GM12878 (cell line): ENCODE results near the gene OR51E2. TPM values are rescaled to one million over a fixed set of nuclear protein-coding genes. Genes with fewer than 3 reads are reported as not detected.

Experiments
- ATF7 ChIP-seq: fragments of 450-650 bp; IDR thresholded peaks from 2 replicates; pipeline ENCODE4 v1.6.1; 2016; ENCODE audit warnings: low read depth, mild to moderate bottlenecking
- CHD2 ChIP-seq: IDR thresholded peaks from 2 replicates; pipeline ENCODE4 v1.6.1; 2011; ENCODE audit warnings: low read depth, low read length, improper control_type of control experiment, borderline replicate concordance
- CHD4 ChIP-seq: fragments of 200-600 bp; sonication (generic); IDR thresholded peaks from 2 replicates; pipeline ENCODE4 v1.6.1; 2016; ENCODE audit warnings: mild to moderate bottlenecking
- ESRRA ChIP-seq: IDR thresholded peaks from 2 replicates; pipeline ENCODE4 v1.6.1; 2012; ENCODE audit warnings: mild to moderate bottlenecking, low read length, improper control_type of control experiment
- FOXM1 ChIP-seq: IDR thresholded peaks from 2 replicates; pipeline ENCODE4 v1.6.1; 2012; ENCODE audit warnings: low read depth, mild to moderate bottlenecking, inconsistent platforms, low read length, moderate library complexity
- GABPA ChIP-seq: IDR thresholded peaks from 2 replicates; pipeline ENCODE4 v1.6.1; 2014; ENCODE audit warnings: antibody characterized with exemption, low read depth, mild to moderate bottlenecking, inconsistent platforms
- HCFC1 ChIP-seq: fragments of 150-350 bp; IDR thresholded peaks from 2 replicates; pipeline ENCODE4 v1.6.1; 2014; ENCODE audit warnings: low read length
- HDGF ChIP-seq: fragments of 450-650 bp; IDR thresholded peaks from 2 replicates; pipeline ENCODE4 v1.6.1; 2016; ENCODE audit warnings: antibody characterized with exemption
- MYC ChIP-seq: IDR thresholded peaks from 2 replicates; pipeline ENCODE4 v1.6.1; 2011; ENCODE audit warnings: mild to moderate bottlenecking, low read length, moderate library complexity, inconsistent platforms; ENCODE audit not compliant: insufficient read depth, insufficient replicate concordance, insufficient read length, severe bottlenecking
- NR2F1 ChIP-seq: fragments of 450-650 bp; conservative IDR thresholded peaks from 2 replicates; pipeline ENCODE4 v1.6.1; 2017; ENCODE audit warnings: mild to moderate bottlenecking
- PAX5 ChIP-seq: IDR thresholded peaks from 2 replicates; pipeline ENCODE4 v1.6.1; 2011; ENCODE audit warnings: low read depth, low read length, borderline replicate concordance
- POLR2AphosphoS2 ChIP-seq: IDR thresholded peaks from 2 replicates; pipeline ENCODE4 v1.6.1; 2011; ENCODE audit warnings: low read depth, mild to moderate bottlenecking, low read length, improper control_type of control experiment, moderate library complexity
- RAD51 ChIP-seq: fragments of 450-650 bp; IDR thresholded peaks from 2 replicates; pipeline ENCODE4 v1.6.1; 2016; ENCODE audit warnings: moderate library complexity, mild to moderate bottlenecking, inconsistent platforms
- SIX5 ChIP-seq: IDR thresholded peaks from 2 replicates; pipeline ENCODE4 v1.6.1; 2011; ENCODE audit warnings: mild to moderate bottlenecking, low read depth, low read length, moderate library complexity; ENCODE audit not compliant: severe bottlenecking
- SMC3 ChIP-seq: IDR thresholded peaks from 2 replicates; pipeline ENCODE4 v1.6.1; 2011; ENCODE audit warnings: low read length, improper control_type of control experiment, borderline replicate concordance
- SUPT20H ChIP-seq: IDR thresholded peaks from 2 replicates; pipeline ENCODE4 v1.6.1; 2011; ENCODE audit warnings: low read depth, mild to moderate bottlenecking, low read length, moderate library complexity, borderline replicate concordance; ENCODE audit not compliant: control insufficient read depth
- TCF3 ChIP-seq: IDR thresholded peaks from 2 replicates; pipeline ENCODE4 v1.6.1; 2012; ENCODE audit warnings: low read depth, mild to moderate bottlenecking, low read length, borderline replicate concordance; ENCODE audit not compliant: insufficient read depth
- YY1 ChIP-seq: IDR thresholded peaks from 2 replicates; pipeline ENCODE4 v1.6.1; 2011; ENCODE audit warnings: low read depth, mild to moderate bottlenecking, low read length
- ZBED1 ChIP-seq: IDR thresholded peaks from 2 replicates; pipeline ENCODE4 v1.6.1; 2016; ENCODE audit warnings: borderline replicate concordance
- ZNF207 ChIP-seq: fragments of 450-650 bp; IDR thresholded peaks from 2 replicates; pipeline ENCODE4 v1.6.1; 2014; ENCODE audit warnings: antibody characterized with exemption, mild to moderate bottlenecking, borderline replicate concordance
- ZNF24 ChIP-seq: fragments of 450-650 bp; IDR thresholded peaks from 2 replicates; pipeline ENCODE4 v1.6.1; 2017; ENCODE audit warnings: antibody characterized with exemption, mild to moderate bottlenecking
- ZNF274 ChIP-seq: IDR thresholded peaks from one replicate; pipeline ENCODE4 v1.8.0; 2011; ENCODE audit not compliant: insufficient read length, insufficient read depth
- polyA plus RNA-seq, 11 experiments: library from polyadenylated mRNA; depleted of rRNA in 4 of 11; unstranded in 6 of 11; stranded (reverse) in 5 of 11; fragments of >200 nt; fragmentation: Nextera tagmentation in 4 of 11; fragmentation: Illumina TruSeq in 1 of 11; extraction: Ambion mirVana in 4 of 11; extraction: Trizol in 1 of 11; gene quantifications; 1 replicate in 1 of 11; 2 replicates in 10 of 11; pipeline versions ENCODE4 v1.2.1 to v1.2.3, GENCODE V29; 2011 to 2016; ENCODE audit warnings: inconsistent platforms in 2 of 11, missing spikeins in 2 of 11, low read depth in 1 of 11
- total RNA-seq, 4 experiments: library from RNA; depleted of rRNA in 3 of 4; stranded (reverse); fragments of >200 nt in 3 of 4; fragmentation: Illumina TruSeq in 1 of 4; extraction: Trizol in 1 of 4; gene quantifications; 2 replicates each; pipeline versions ENCODE4 v1.2.1 to v1.2.3, GENCODE V29; 2013 to 2021
- TF ChIP-seq, protein P1 (sequence below): fragments of 450-650 bp; formaldehyde crosslinking; IDR thresholded peaks from 2 replicates; pipeline ENCODE4 v1.4.0; 2020; ENCODE audit warnings: mild to moderate bottlenecking, moderate library complexity
- TF ChIP-seq, protein P2 (sequence below), 3 experiments: IDR thresholded peaks in 2 of 3; conservative IDR thresholded peaks in 1 of 3; 2 replicates each; pipeline ENCODE4 v1.5.1; 2011; ENCODE audit warnings: low read depth in 3 of 3, low read length in 3 of 3, mild to moderate bottlenecking in 3 of 3, control low read depth in 2 of 3, moderate library complexity in 2 of 3, inconsistent platforms in 1 of 3, mixed read lengths in 1 of 3; ENCODE audit not compliant: control insufficient read depth in 2 of 3, insufficient read depth in 1 of 3; ENCODE audit errors: extremely low read depth in 1 of 3
- TF ChIP-seq, protein P3 (sequence below): fragments of 450-650 bp; IDR thresholded peaks from 2 replicates; pipeline ENCODE4 v1.6.1; 2017; ENCODE audit warnings: mild to moderate bottlenecking, low read depth, inconsistent platforms; ENCODE audit not compliant: poor library complexity, severe bottlenecking

The OR51E2 gene
- total and polyA plus RNA-seq, 10 of the 15 experiments (the other 5 are each of a cell fraction or from before 2014, with no cell fraction given): not detected

DNA sequence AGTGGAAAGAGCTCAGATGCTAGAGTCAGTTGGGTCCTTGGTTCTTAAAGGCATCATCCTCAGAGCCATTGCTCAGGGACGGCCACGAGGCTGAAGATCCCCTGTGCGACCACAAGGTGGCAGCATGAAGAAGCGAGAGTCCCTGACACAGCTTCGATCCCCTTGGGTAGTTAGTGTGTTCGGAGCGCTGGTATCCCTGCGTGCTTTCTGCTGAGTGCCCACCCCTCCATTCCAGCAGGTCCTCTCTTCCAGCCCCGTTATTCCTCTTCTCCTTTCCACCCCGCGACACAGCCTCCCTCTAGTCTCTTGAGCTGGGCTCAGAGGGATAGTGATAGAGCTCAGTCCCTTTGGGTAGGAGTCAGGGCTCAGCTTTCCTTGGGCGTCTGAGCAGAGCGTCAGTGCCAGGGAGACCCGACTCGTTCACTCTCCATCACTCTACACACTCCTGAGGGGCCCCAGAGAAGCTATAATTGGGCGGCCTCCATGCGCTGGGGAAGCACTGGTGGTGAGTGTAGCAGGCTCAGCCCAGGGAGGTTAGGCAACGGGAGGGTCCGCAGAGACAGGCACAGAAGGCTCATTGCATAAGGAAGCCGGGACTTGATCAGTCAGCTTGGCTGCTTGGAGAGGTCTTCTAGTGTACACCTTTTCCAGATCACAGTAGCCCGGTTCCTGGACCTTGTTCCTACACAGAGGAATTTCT is 60.5 kb downstream of the OR51E2 start, which contains the start of gene OR51D1 (continued):
- TF ChIP-seq, protein P1, sequence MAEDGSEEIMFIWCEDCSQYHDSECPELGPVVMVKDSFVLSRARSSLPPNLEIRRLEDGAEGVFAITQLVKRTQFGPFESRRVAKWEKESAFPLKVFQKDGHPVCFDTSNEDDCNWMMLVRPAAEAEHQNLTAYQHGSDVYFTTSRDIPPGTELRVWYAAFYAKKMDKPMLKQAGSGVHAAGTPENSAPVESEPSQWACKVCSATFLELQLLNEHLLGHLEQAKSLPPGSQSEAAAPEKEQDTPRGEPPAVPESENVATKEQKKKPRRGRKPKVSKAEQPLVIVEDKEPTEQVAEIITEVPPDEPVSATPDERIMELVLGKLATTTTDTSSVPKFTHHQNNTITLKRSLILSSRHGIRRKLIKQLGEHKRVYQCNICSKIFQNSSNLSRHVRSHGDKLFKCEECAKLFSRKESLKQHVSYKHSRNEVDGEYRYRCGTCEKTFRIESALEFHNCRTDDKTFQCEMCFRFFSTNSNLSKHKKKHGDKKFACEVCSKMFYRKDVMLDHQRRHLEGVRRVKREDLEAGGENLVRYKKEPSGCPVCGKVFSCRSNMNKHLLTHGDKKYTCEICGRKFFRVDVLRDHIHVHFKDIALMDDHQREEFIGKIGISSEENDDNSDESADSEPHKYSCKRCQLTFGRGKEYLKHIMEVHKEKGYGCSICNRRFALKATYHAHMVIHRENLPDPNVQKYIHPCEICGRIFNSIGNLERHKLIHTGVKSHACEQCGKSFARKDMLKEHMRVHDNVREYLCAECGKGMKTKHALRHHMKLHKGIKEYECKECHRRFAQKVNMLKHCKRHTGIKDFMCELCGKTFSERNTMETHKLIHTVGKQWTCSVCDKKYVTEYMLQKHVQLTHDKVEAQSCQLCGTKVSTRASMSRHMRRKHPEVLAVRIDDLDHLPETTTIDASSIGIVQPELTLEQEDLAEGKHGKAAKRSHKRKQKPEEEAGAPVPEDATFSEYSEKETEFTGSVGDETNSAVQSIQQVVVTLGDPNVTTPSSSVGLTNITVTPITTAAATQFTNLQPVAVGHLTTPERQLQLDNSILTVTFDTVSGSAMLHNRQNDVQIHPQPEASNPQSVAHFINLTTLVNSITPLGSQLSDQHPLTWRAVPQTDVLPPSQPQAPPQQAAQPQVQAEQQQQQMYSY: no peak
- TF ChIP-seq SIX5: no peak
- TF ChIP-seq ZBED1: no peak
- TF ChIP-seq FOXM1: no peak
- no peak for TF ChIP-seq RAD51
- TF ChIP-seq HDGF: no peak
- no peak for TF ChIP-seq MYC
- peak; percentile 93 for TF ChIP-seq SMC3
- TF ChIP-seq ZNF24: no peak
- no peak for TF ChIP-seq ZNF274
- TF ChIP-seq ESRRA: no peak
- no peak for TF ChIP-seq NR2F1
- no peak for TF ChIP-seq GABPA
- TF ChIP-seq HCFC1: no peak
- no peak for TF ChIP-seq SUPT20H
- TF ChIP-seq, protein P2, sequence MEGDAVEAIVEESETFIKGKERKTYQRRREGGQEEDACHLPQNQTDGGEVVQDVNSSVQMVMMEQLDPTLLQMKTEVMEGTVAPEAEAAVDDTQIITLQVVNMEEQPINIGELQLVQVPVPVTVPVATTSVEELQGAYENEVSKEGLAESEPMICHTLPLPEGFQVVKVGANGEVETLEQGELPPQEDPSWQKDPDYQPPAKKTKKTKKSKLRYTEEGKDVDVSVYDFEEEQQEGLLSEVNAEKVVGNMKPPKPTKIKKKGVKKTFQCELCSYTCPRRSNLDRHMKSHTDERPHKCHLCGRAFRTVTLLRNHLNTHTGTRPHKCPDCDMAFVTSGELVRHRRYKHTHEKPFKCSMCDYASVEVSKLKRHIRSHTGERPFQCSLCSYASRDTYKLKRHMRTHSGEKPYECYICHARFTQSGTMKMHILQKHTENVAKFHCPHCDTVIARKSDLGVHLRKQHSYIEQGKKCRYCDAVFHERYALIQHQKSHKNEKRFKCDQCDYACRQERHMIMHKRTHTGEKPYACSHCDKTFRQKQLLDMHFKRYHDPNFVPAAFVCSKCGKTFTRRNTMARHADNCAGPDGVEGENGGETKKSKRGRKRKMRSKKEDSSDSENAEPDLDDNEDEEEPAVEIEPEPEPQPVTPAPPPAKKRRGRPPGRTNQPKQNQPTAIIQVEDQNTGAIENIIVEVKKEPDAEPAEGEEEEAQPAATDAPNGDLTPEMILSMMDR (IDR thresholded peaks at IDR 0.05 in 2 of 3, conservative IDR thresholded peaks at IDR 0.05 in 1 of 3; ENCODE audit: control insufficient read depth in 2 of 3, extremely low read depth in 1 of 3, insufficient read depth in 1 of 3, low read depth in 3 of 3, low read length in 3 of 3): peak; percentile 90 to 94 (median 91)
- no peak for TF ChIP-seq ATF7
- no peak for TF ChIP-seq CHD4
- TF ChIP-seq PAX5: no peak
- TF ChIP-seq YY1: peak; percentile 66
- TF ChIP-seq POLR2AphosphoS2: no peak
- TF ChIP-seq ZNF207: no peak
- TF ChIP-seq, protein P3, sequence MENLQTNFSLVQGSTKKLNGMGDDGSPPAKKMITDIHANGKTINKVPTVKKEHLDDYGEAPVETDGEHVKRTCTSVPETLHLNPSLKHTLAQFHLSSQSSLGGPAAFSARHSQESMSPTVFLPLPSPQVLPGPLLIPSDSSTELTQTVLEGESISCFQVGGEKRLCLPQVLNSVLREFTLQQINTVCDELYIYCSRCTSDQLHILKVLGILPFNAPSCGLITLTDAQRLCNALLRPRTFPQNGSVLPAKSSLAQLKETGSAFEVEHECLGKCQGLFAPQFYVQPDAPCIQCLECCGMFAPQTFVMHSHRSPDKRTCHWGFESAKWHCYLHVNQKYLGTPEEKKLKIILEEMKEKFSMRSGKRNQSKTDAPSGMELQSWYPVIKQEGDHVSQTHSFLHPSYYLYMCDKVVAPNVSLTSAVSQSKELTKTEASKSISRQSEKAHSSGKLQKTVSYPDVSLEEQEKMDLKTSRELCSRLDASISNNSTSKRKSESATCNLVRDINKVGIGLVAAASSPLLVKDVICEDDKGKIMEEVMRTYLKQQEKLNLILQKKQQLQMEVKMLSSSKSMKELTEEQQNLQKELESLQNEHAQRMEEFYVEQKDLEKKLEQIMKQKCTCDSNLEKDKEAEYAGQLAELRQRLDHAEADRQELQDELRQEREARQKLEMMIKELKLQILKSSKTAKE: no peak
- TF ChIP-seq CHD2: no peak
- TF ChIP-seq TCF3: no peak
